Effector memory CD8-positive, alpha-beta T cell (primary cell): ENCODE results near the gene SSBP1.
"Not testable (repeated sequence)": the region's sequence is repeated elsewhere in the genome, so short reads cannot be mapped to it uniquely, and the experiment has no call there.

ENCODE experiments used
- ATAC-seq: fragments of 150-1000 bp; cut with Tn5 transposase; replicated peaks from 2 replicates; pipeline ENCODE4 v1.10.0; 2021; ENCODE audit warnings: mild to moderate bottlenecking, moderate library complexity
- DNase-seq, 3 experiments: peaks; one replicate each; pipeline ENCODE4 v3.0.0; 2021
- H3K27ac Mint-ChIP-seq, 2 donors: one replicate each; pipeline ENCODE4 v1.8.0; 2022; ENCODE audit warnings: mild to moderate bottlenecking in 2 of 2, mixed read lengths in 2 of 2, moderate library complexity in 2 of 2
- H3K27me3 Mint-ChIP-seq, 2 donors: one replicate each; pipeline ENCODE4 v1.8.0; 2022; ENCODE audit warnings: mixed read lengths in 2 of 2
- H3K36me3 Mint-ChIP-seq: one replicate; pipeline ENCODE4 v1.8.0; 2022; ENCODE audit warnings: mild to moderate bottlenecking, moderate library complexity, mixed read lengths; ENCODE audit not compliant: insufficient read depth
- H3K4me1 Mint-ChIP-seq, 2 donors: one replicate each; pipeline ENCODE4 v1.8.0; 2022; ENCODE audit warnings: low read depth in 2 of 2, mixed read lengths in 2 of 2
- H3K4me3 Mint-ChIP-seq, 2 donors: one replicate each; pipeline ENCODE4 v1.8.0; 2022; ENCODE audit warnings: mild to moderate bottlenecking in 2 of 2, mixed read lengths in 2 of 2, moderate library complexity in 2 of 2
- H3K9me3 Mint-ChIP-seq, 2 donors: one replicate each; pipeline ENCODE4 v1.8.0; 2022; ENCODE audit warnings: mixed read lengths in 2 of 2

Gene SSBP1

DNA sequence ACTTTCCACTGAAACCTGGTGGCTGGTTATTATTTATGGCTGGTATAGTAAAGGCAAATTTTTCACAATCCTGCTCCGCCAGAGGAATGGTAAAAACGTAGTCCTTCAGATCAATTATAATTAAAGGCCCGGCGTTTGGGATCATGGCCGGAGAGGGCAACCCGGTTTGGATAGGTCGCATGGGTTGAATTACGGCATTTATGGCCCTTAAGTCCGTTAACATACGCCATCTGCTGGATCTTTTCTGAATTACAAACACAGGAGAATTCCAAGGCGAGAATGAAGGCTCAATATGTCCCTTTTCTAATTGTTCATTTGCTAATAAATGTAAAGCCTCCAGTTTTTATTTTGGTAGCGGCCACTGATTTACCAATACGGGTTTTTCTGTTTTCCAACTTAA lies 14.5 kb downstream of the SSBP1 start:
- H3K36me3 Mint-ChIP-seq = peaks cover 66% of the 10 kb centered on the region

DNA sequence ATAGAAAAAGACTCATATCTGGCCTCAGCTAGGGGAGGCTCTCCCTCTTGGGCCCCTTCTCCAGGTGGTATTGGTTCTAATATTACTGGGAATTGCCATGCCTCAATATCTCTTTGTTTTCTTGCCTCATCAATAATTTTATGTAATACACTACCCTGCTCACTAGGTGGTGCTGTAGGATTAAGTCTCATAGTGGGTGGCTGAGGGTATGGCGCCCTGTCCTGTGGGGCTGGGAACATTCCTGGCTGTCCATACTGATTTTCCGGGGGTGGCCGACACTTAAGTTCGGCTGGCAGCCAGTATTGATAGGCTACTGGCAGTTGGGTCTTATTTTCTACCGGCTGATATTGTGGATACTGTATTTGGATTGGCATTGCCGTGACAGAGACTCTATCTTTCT lies 16.8 kb downstream of the SSBP1 start:
- Mint-ChIP-seq H3K9me3 (peaks cover 6 to 8% of the 10 kb centered on the region in 2 donors), H3K36me3 (peaks cover 51% of the 10 kb centered on the region), H3K27me3 (no peaks in the 10 kb centered on the region), H3K27ac (no peak overlapping the region), H3K4me1 (peaks cover 0 to 14% of the 10 kb centered on the region in 2 donors), H3K4me3 (no peak overlapping the region)
- ATAC-seq = no peak
- DNase-seq = no peak

More for the DNA sequence above, 14.5 kb downstream of the SSBP1 start:
- H3K9me3 Mint-ChIP-seq = peaks cover 6 to 8% of the 10 kb centered on the region in 2 donors
- no peaks in the 10 kb centered on the region for H3K27me3 Mint-ChIP-seq
- no peak for DNase-seq
- peaks cover 0 to 9% of the 10 kb centered on the region in 2 donors for H3K4me1 Mint-ChIP-seq
- no peak overlapping the region for H3K4me3 Mint-ChIP-seq
- no peak overlapping the region for H3K27ac Mint-ChIP-seq
- ATAC-seq = no peak

DNA sequence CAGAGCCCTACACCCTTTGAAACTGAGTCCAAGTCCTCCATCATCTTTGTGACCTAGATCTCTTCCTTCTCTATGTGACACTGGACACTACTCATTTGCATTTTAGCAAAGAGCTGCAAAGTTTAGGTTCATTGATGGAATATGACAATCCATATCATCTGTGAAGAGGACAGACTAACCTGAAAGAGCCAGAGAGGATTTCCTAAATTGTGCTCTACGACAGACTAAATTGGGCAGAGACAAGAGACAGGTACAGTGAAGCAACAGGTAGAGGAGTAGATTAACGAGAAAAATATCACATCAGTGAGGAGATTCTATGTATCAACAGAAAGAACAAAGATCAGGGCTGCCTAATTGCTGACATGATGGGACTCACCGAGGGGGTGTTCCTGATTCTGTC lies 25.6 kb downstream of the SSBP1 start, which contains the start of gene TAS2R3:
Gene TAS2R3, plus strand, starts transcription at position 301 of the 400 bp plus-strand sequence. Its CDS starts 62 bp downstream, at position 363.
- Mint-ChIP-seq H3K4me1 (peaks cover 0 to 16% of the 10 kb centered on the region in 2 donors), H3K4me3 (no peak within 1 kb of the TSS), H3K27ac (peak within 1 kb of the TSS in 1 of 2 donors; percentile 26), H3K9me3 (no peaks in the 10 kb centered on the region), H3K36me3 (peaks cover 7% of the 10 kb centered on the region), H3K27me3 (no peaks in the 10 kb centered on the region)
- DNase-seq (no peak), ATAC-seq (no peak)

DNA sequence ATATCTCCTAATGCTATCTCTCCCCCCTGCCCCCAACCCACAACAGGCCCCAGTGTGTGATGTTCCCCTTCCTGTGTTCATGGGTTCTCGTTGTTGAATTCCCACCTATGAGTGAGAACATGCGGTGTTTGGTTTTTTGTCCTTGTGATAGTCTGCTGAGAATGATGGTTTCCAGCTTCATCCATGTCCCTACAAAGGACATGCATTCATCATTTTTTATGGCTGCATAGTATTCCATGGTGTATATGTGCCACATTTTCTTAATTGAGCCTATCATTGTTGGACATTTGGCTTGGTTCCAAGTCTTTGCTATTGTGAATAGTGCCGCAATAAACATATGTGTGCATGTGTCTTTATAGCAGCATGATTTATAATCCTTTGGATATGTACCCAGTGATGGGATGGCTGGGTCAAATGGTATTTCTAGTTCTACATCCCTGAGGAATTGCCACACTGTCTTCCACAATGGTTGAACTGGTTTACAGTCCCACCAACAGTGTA lies 32.0 kb downstream of the SSBP1 start:
- H3K4me1 Mint-ChIP-seq = peaks cover 4 to 12% of the 10 kb centered on the region in 2 donors
- not testable (repeated sequence) for DNase-seq, H3K4me3 Mint-ChIP-seq, H3K27me3 Mint-ChIP-seq, H3K27ac Mint-ChIP-seq, H3K36me3 Mint-ChIP-seq, ATAC-seq, H3K9me3 Mint-ChIP-seq

DNA sequence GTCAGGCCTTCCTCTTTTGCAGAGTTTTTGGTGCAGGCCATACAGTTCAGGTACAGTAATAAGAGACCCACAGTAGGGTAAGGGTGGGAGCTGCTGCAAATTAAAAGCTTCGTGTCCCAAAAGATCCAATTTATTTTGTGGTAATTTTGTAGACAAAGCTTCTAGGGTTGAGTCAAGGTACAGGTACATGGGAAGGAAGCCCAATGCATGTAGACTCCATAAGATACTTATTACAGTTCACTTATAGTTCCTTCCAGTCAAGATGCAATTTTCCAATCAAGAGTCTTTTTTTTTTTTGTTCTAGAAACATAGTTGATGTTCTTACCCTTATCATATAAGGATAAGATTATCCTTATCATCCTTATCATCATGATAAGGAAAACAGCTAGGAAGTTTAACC lies 38.2 kb downstream of the SSBP1 start, which contains the start of gene TAS2R4:
Gene TAS2R4, plus strand, starts transcription at position 301 of the 400 bp plus-strand sequence. CDS start 1,815 bp downstream, outside the sequence.
- no peak for ATAC-seq
- Mint-ChIP-seq H3K27ac (peak within 1 kb of the TSS in 1 of 2 donors; percentile 9), H3K9me3 (no peaks in the 10 kb centered on the region), H3K4me1 (peaks cover 6 to 7% of the 10 kb centered on the region in 2 donors), H3K4me3 (no peak within 1 kb of the TSS), H3K27me3 (no peaks in the 10 kb centered on the region), H3K36me3 (peaks cover 10% of the 10 kb centered on the region)
- no peak for DNase-seq

DNA sequence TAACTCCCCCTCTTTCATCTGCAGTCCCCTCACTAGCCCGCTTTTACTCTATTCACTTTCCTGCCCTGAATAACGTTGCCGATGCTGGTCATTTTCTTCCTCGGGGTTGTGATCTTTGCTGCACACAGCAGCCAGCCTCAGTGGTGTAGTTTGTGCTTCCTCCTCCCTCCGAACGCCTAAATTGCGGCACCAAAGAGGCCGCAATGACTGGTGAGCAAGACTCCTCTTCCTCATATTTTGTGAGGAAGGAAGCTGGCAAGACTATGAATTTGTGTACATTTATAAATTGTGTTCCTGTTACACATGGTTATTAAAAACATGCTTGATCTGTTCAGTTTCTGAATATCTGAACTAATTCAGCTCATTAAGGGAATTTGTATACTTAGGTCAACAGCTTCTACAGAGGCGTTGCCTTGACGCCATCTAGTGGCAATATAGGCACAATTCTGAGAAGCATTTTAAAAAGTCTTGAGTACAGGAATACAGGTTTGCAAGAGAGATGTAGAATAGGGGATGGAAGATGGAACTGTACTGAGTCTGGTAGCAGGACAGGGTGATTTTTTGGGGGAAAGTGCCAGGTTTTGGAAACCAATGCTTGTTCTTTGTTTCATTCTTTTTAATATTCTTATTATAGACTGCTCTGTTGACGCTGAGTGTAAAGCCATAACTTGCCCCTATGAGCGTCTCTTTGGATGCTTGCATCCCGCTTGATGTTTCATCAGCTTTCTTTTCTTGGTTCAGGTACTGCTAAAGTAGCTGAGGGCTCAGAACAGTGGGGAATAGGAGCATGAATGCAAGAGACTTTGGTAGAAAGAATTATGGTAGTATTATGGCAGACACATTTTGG lies 47.8 kb downstream of the SSBP1 start:
- DNase-seq (peak; percentile 3 to 9 (median 7)), ATAC-seq (peak; percentile 42)
- Mint-ChIP-seq H3K4me1 (peaks cover 0 to 5% of the 10 kb centered on the region in 2 donors), H3K27ac (no peak overlapping the region), H3K9me3 (no peaks in the 10 kb centered on the region), H3K4me3 (no peak overlapping the region), H3K27me3 (no peaks in the 10 kb centered on the region), H3K36me3 (peaks cover 8% of the 10 kb centered on the region)

DNA sequence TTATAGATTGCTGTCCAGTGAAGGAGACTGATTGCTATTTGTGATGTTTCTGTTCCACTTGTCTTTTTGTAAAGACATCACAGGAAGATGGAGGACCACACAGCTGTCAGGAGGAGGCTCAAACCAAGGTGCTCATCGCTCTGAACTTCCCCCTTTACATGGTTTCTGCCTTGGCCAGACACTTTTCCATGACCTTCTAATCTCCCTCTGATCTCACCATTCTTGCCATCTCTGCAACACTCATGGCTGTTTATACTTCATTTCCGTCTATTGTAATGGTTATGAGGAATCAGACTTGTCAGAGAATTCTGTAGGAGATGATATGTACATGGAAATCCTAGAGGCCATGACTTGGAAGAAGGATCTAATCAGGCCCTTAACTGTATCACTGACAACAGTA lies 50.1 kb downstream of the SSBP1 start:
- DNase-seq (no peak), ATAC-seq (no peak)
- H3K4me1 Mint-ChIP-seq = peaks cover 0 to 5% of the 10 kb centered on the region in 2 donors
- H3K27ac Mint-ChIP-seq = peak overlapping the region in 1 of 2 donors; percentile 50
- H3K36me3 Mint-ChIP-seq = peaks cover 6% of the 10 kb centered on the region
- no peaks in the 10 kb centered on the region for H3K27me3 Mint-ChIP-seq
- H3K4me3 Mint-ChIP-seq = no peak overlapping the region
- no peaks in the 10 kb centered on the region for H3K9me3 Mint-ChIP-seq

DNA sequence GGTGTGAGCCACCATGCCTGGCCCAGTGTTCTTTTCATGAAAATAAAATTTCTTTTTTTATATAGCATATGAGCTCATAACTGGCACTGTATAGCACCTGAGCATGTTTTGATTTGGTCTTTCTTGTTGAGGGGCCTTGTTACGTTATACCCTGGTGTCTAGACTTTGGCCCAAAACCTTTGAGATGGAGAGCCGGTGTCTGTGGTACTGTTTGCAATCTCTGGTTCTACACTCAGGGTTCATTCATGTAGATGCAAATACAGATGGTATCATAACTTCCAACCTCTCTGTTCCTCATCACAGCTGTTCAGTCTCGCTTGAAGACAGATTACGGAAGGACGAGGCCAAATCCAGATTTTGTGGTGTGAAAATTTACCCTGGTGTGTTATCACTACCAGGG lies 51.8 kb downstream of the SSBP1 start, which contains the start of gene TAS2R5:
Gene TAS2R5, plus strand, starts transcription at position 301 of the 400 bp plus-strand sequence. CDS start 145 bp downstream, outside the sequence.
- H3K27me3 Mint-ChIP-seq = no peaks in the 10 kb centered on the region
- H3K4me1 Mint-ChIP-seq = peaks cover 0 to 5% of the 10 kb centered on the region in 2 donors
- H3K4me3 Mint-ChIP-seq = no peak within 1 kb of the TSS
- no peak within 1 kb of the TSS for H3K27ac Mint-ChIP-seq
- H3K36me3 Mint-ChIP-seq = peaks cover 6% of the 10 kb centered on the region
- ATAC-seq (no peak), DNase-seq (no peak)
- H3K9me3 Mint-ChIP-seq = no peaks in the 10 kb centered on the region

DNA sequence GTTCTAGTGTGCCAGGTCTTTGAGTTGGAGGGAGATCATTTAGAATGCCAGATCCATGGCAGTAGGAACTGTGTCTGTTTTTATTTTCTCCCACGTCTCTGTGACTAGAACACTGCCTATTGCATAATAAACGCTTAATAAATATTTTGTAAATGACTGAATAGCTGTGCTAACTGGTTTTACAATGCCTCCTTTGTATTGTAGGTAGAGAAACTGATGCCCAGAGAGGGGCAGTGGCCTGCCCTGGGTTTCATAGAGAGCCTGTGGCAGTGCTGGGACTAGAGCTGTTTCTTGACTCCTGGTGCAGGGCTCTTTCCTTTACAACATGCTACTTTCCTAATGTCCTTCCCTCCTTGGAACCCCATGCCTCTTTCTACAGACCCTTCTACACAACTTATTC lies 54.4 kb downstream of the SSBP1 start:
- H3K4me1 Mint-ChIP-seq = no peaks in the 10 kb centered on the region
- no peak overlapping the region for H3K4me3 Mint-ChIP-seq
- DNase-seq = no peak
- no peaks in the 10 kb centered on the region for H3K27me3 Mint-ChIP-seq
- no peak overlapping the region for H3K27ac Mint-ChIP-seq
- ATAC-seq = no peak
- H3K9me3 Mint-ChIP-seq = no peaks in the 10 kb centered on the region
- H3K36me3 Mint-ChIP-seq = peaks cover 3% of the 10 kb centered on the region
